Mesendoderm (in vitro differentiated cells): Measurements from ENCODE around the gene TIMP3.

Experiments
- DNase-seq: peaks from one replicate; pipeline ENCODE4 v3.0.0; 2013
- H2AK5ac ChIP-seq: 2 replicates; pipeline ENCODE4 v1.6.1; 2013; ENCODE audit warnings: low read length, inconsistent platforms
- H2BK120ac ChIP-seq: 2 replicates; pipeline ENCODE4 v1.6.1; 2013; ENCODE audit warnings: low read depth, mild to moderate bottlenecking, low read length, moderate library complexity, mixed read lengths
- H2BK15ac ChIP-seq: replicated peaks from 2 replicates; pipeline ENCODE4 v1.6.1; 2013; ENCODE audit warnings: low read depth, mild to moderate bottlenecking, moderate library complexity
- H2BK5ac ChIP-seq: 2 replicates; pipeline ENCODE4 v1.6.1; 2013; ENCODE audit warnings: low read length, inconsistent platforms
- H3K18ac ChIP-seq: 2 replicates; pipeline ENCODE4 v1.6.1; 2013; ENCODE audit warnings: mild to moderate bottlenecking, low read length, mixed read lengths
- H3K23ac ChIP-seq: one replicate; pipeline ENCODE4 v1.6.1; 2013; ENCODE audit warnings: low read length
- H3K27ac ChIP-seq: 2 replicates; pipeline ENCODE4 v1.5.1; 2013; ENCODE audit warnings: low read depth, mild to moderate bottlenecking, inconsistent platforms, low read length, moderate library complexity
- H3K27me3 ChIP-seq: 2 replicates; pipeline ENCODE4 v1.6.1; 2013; ENCODE audit warnings: low read length, control low read depth, mild to moderate bottlenecking, inconsistent platforms; ENCODE audit not compliant: insufficient read depth, poor library complexity
- H3K36me3 ChIP-seq: 2 replicates; pipeline ENCODE4 v1.6.1; 2013; ENCODE audit warnings: low read length, inconsistent platforms; ENCODE audit not compliant: control insufficient read depth, insufficient read depth
- H3K4ac ChIP-seq: one replicate; pipeline ENCODE4 v1.6.1; 2013; ENCODE audit warnings: low read depth, mild to moderate bottlenecking, low read length, moderate library complexity
- H3K4me1 ChIP-seq: 2 replicates; pipeline ENCODE4 v1.6.1; 2013; ENCODE audit warnings: low read depth, low read length, inconsistent platforms; ENCODE audit not compliant: control insufficient read depth
- H3K4me2 ChIP-seq: 2 replicates; pipeline ENCODE4 v1.6.1; 2013; ENCODE audit warnings: low read length
- H3K4me3 ChIP-seq: 2 replicates; pipeline ENCODE4 v1.5.1; 2013; ENCODE audit warnings: mild to moderate bottlenecking, low read length
- H3K56ac ChIP-seq: one replicate; pipeline ENCODE4 v1.6.1; 2013; ENCODE audit warnings: low read length
- H3K79me1 ChIP-seq: 2 replicates; pipeline ENCODE4 v1.6.1; 2013; ENCODE audit warnings: low read length, inconsistent platforms
- H3K79me2 ChIP-seq: 2 replicates; pipeline ENCODE4 v1.6.1; 2013; ENCODE audit warnings: mild to moderate bottlenecking, low read length; ENCODE audit not compliant: control insufficient read depth, insufficient read depth
- H3K9ac ChIP-seq: 2 replicates; pipeline ENCODE4 v1.6.1; 2013; ENCODE audit warnings: low read length, inconsistent platforms
- H4K5ac ChIP-seq: one replicate; pipeline ENCODE4 v1.6.1; 2013; ENCODE audit warnings: low read length
- H4K8ac ChIP-seq: one replicate; pipeline ENCODE4 v1.6.1; 2013; ENCODE audit warnings: low read depth, mild to moderate bottlenecking, control low read depth, low read length, moderate library complexity
- WGBS: extraction: QIAGEN DNeasy Blood & Tissue Kit; methylation state at CpG from one replicate; pipeline ENCODE4 v1.1.7; 2013; ENCODE audit warnings: low lambda C conversion rate, missing lambda C conversion rate; ENCODE audit not compliant: insufficient coverage; ENCODE audit errors: extremely low coverage; 5-methylcytosine and 5-hydroxymethylcytosine counted together

The TIMP3 gene

GRCh38 chr22:32852395-32853251, 51.1 kb downstream of the TIMP3 start:
- Histone ChIP-seq H4K8ac (no peak overlapping the region), H3K9ac (no peak overlapping the region), H3K4me2 (no peak overlapping the region), H3K18ac (no peak overlapping the region), H2BK15ac (no peak overlapping the region), H3K4ac (no peak overlapping the region), H3K36me3 (no peaks in the 10 kb centered on the region), H3K56ac (no peak overlapping the region), H3K27me3 (no peaks in the 10 kb centered on the region), H3K4me1 (no peaks in the 10 kb centered on the region), H2BK120ac (no peak overlapping the region), H2BK5ac (no peak overlapping the region), H3K23ac (no peak overlapping the region), H3K27ac (no peak overlapping the region), H4K5ac (no peak overlapping the region), H3K79me1 (no peaks in the 10 kb centered on the region), H2AK5ac (no peak overlapping the region), H3K79me2 (no peaks in the 10 kb centered on the region), H3K4me3 (no peak overlapping the region)
- no peak for DNase-seq
- WGBS, result no CpG with 5 or more reads among the region's 10 CpGs

- Histone ChIP-seq H2BK120ac (no peak overlapping the region), H3K27ac (no peak overlapping the region), H2BK15ac (no peak overlapping the region), H3K4me3 (no peak overlapping the region), H3K4ac (no peak overlapping the region), H3K18ac (no peak overlapping the region), H3K4me2 (no peak overlapping the region), H3K23ac (no peak overlapping the region), H3K36me3 (no peaks in the 10 kb centered on the region), H3K4me1 (no peaks in the 10 kb centered on the region), H2BK5ac (no peak overlapping the region), H4K5ac (no peak overlapping the region), H4K8ac (no peak overlapping the region), H2AK5ac (no peak overlapping the region), H3K79me1 (no peaks in the 10 kb centered on the region), H3K56ac (no peak overlapping the region), H3K79me2 (no peaks in the 10 kb centered on the region), H3K27me3 (no peaks in the 10 kb centered on the region), H3K9ac (no peak overlapping the region)
- no CpG with 5 or more reads among the region's 2 CpGs for WGBS
- no peak for DNase-seq
These were observed 52.2 kb downstream of the TIMP3 start for GRCh38 chr22:32853662-32854061.

GRCh38 chr22:32854351-32854804, 52.9 kb downstream of the TIMP3 start:
- no peak overlapping the region for H3K18ac ChIP-seq
- no peak overlapping the region for H2BK5ac ChIP-seq
- H3K4me1 ChIP-seq, result no peaks in the 10 kb centered on the region
- no peak overlapping the region for H3K23ac ChIP-seq
- H3K4me2 ChIP-seq, result no peak overlapping the region
- no peak overlapping the region for H3K56ac ChIP-seq
- H3K79me2 ChIP-seq, result no peaks in the 10 kb centered on the region
- no peak overlapping the region for H4K8ac ChIP-seq
- H3K27ac ChIP-seq, result no peak overlapping the region
- no peaks in the 10 kb centered on the region for H3K36me3 ChIP-seq
- no peak overlapping the region for H3K9ac ChIP-seq
- no peak overlapping the region for H3K4me3 ChIP-seq
- H2BK120ac ChIP-seq, result no peak overlapping the region
- no peaks in the 10 kb centered on the region for H3K79me1 ChIP-seq
- H3K4ac ChIP-seq, result no peak overlapping the region
- no peaks in the 10 kb centered on the region for H3K27me3 ChIP-seq
- no peak overlapping the region for H2AK5ac ChIP-seq
- H4K5ac ChIP-seq, result no peak overlapping the region
- no CpG with 5 or more reads among the region's 14 CpGs for WGBS
- no peak for DNase-seq
- no peak overlapping the region for H2BK15ac ChIP-seq

- Histone ChIP-seq H3K27ac (no peak overlapping the region), H3K4me1 (no peaks in the 10 kb centered on the region), H3K4me3 (no peak overlapping the region), H3K4me2 (no peak overlapping the region), H3K56ac (no peak overlapping the region), H3K4ac (no peak overlapping the region), H3K27me3 (no peaks in the 10 kb centered on the region), H3K36me3 (no peaks in the 10 kb centered on the region), H3K18ac (no peak overlapping the region), H2BK15ac (no peak overlapping the region), H3K23ac (no peak overlapping the region), H3K79me1 (no peaks in the 10 kb centered on the region), H3K9ac (no peak overlapping the region), H2AK5ac (no peak overlapping the region), H3K79me2 (no peaks in the 10 kb centered on the region), H2BK120ac (no peak overlapping the region), H4K8ac (no peak overlapping the region), H2BK5ac (no peak overlapping the region), H4K5ac (no peak overlapping the region)
- no CpG with 5 or more reads among the region's 8 CpGs for WGBS
- no peak for DNase-seq
These were observed 53.7 kb downstream of the TIMP3 start for GRCh38 chr22:32855045-32855756.

- WGBS, result no CpG with 5 or more reads among the region's 3 CpGs
- Histone ChIP-seq H3K4me2 (no peak overlapping the region), H3K23ac (no peak overlapping the region), H4K8ac (no peak overlapping the region), H2BK120ac (no peak overlapping the region), H3K4ac (no peak overlapping the region), H2AK5ac (no peak overlapping the region), H2BK15ac (no peak overlapping the region), H3K79me2 (no peaks in the 10 kb centered on the region), H4K5ac (no peak overlapping the region), H3K36me3 (no peaks in the 10 kb centered on the region), H3K27ac (no peak overlapping the region), H3K9ac (no peak overlapping the region), H2BK5ac (no peak overlapping the region), H3K4me3 (no peak overlapping the region), H3K4me1 (no peaks in the 10 kb centered on the region), H3K18ac (no peak overlapping the region), H3K56ac (no peak overlapping the region), H3K79me1 (no peaks in the 10 kb centered on the region), H3K27me3 (no peaks in the 10 kb centered on the region)
- DNase-seq, result no peak
These were observed 56.7 kb downstream of the TIMP3 start for GRCh38 chr22:32858121-32858703.
